AG04449 (cell line): ENCODE data around the gene EVPL.
"Not testable (repeated sequence)": the region's sequence is repeated elsewhere in the genome, so short reads cannot be mapped to it uniquely, and the experiment has no call there.

Experiments
- CTCF ChIA-PET: fragments of 350-600 bp; formaldehyde crosslinking; extraction: SDS; loops from one replicate; lab custom pipeline; 2021; ENCODE audit warnings: antibody characterized with exemption; lab: Yijun Ruan, JAX
- POLR2A ChIA-PET: fragments of 400-600, 350-600 bp; formaldehyde crosslinking; extraction: SDS; loops from one replicate; lab custom pipeline; 2020; ENCODE audit warnings: antibody characterized with exemption, inconsistent platforms; lab: Yijun Ruan, JAX
- DNase-seq: peaks from one replicate; pipeline ENCODE4 v3.0.0-alpha.2; 2010; ENCODE audit warnings: low read depth, low spot score
- H3K4me3 ChIP-seq: 2 replicates; pipeline ENCODE4 v1.5.1; 2011; ENCODE audit warnings: low read depth, mild to moderate bottlenecking, control low read depth, low read length
- CTCF ChIP-seq: IDR thresholded peaks from one replicate; pipeline ENCODE4 v1.5.1; 2011; ENCODE audit warnings: mild to moderate bottlenecking, moderate library complexity, low read length, control low read depth, inconsistent platforms; ENCODE audit not compliant: insufficient read depth; ENCODE audit errors: missing control alignments

Gene EVPL

GRCh38 chr17:76071531-76072147, 44.5 kb upstream of the EVPL start:
- peak overlapping the region; percentile 91 for H3K4me3 ChIP-seq
- TF ChIP-seq CTCF = no peak
- no peak for DNase-seq
- CTCF ChIA-PET = interaction anchor here (1.0 to 1.5 kb wide), 2 partner anchors 57 to 208 kb away, joined by 3 to 4 read pairs; no protein-coding TSS in a partner anchor
- POLR2A ChIA-PET = interaction anchor here (1.0 kb wide), 1 partner anchor 36 kb away, joined by 3 read pairs; no protein-coding TSS in a partner anchor

GRCh38 chr17:76065775-76066174, 38.7 kb upstream of the EVPL start:
- no peak for DNase-seq
- no peak overlapping the region for H3K4me3 ChIP-seq
- TF ChIP-seq CTCF = no peak
- CTCF ChIA-PET = interaction anchor here (0.6 to 1.3 kb wide), 6 partner anchors 15 to 234 kb away, joined by 3 to 6 read pairs (median 4); no protein-coding TSS in a partner anchor
- POLR2A ChIA-PET = interaction anchor here (0.6 to 0.8 kb wide), 2 partner anchors 10 to 44 kb away, joined by 3 read pairs; no protein-coding TSS in a partner anchor

DNA sequence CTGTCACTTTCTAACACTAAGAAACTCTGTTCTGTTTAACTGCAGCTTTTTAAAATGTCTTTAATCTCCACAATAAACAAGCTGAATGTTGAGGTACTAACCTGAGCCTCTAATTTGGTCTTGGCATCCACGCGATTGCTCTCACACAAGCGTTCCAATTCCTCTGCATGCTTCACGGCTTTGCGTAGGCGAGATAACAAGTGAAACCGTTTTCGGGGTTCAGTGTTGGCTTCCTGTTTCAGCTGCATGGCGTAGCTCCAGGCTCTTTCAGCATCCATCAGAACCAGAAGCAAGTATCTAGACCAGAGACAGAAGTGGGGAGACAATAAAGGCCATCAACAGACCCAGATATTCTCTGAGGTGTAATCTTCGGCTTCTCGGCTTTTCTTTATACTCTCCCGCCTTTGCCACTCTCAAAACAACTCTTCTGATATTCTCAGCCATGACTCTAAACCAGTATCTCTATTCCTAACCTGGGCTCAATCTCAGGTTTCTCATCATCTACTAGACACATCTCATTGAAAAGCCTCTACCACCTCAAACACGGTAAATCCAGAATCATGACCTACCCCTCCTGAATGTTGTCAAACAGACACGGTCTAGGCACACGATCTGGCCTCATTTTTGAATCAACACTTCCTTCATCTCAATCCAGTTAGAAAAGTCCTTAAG, 36.9 kb upstream of the EVPL start:
- H3K4me3 ChIP-seq = no peak overlapping the region
- CTCF ChIA-PET = interaction anchor here (0.9 to 1.7 kb wide), 3 partner anchors 8 to 159 kb away, joined by 3 to 7 read pairs (median 5); no protein-coding TSS in a partner anchor
- no peak for TF ChIP-seq CTCF
- POLR2A ChIA-PET = no interaction called here
- no peak for DNase-seq

GRCh38 chr17:76058264-76058663, 31.2 kb upstream of the EVPL start:
- H3K4me3 ChIP-seq, CTCF ChIA-PET, DNase-seq, POLR2A ChIA-PET: not testable (repeated sequence)

DNA sequence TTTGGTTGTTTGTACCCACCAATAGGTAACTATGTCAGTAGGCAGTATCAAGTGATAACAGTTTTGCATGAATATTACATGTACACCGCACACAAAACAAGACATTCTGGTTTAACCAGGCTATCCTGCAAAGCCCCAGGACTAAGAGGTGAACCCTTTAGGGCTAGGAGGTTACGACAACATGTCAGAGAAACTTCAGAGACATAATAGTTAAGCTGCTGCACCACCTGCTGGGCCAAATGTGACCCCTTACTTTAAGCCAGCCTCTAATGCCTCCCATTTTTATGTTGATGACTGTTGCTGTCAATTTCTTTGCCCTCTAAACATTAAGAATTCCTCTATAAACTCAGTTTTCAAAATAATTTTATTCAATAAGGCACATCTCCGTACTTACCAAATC, 29.8 kb upstream of the EVPL start:
- no peak for TF ChIP-seq CTCF
- H3K4me3 ChIP-seq = no peak overlapping the region
- CTCF ChIA-PET = interaction anchor here (1.0 to 1.8 kb wide), 2 partner anchors 38 to 43 kb away, joined by 6 to 9 read pairs; no protein-coding TSS in a partner anchor
- no peak for DNase-seq
- POLR2A ChIA-PET = no interaction called here

DNA sequence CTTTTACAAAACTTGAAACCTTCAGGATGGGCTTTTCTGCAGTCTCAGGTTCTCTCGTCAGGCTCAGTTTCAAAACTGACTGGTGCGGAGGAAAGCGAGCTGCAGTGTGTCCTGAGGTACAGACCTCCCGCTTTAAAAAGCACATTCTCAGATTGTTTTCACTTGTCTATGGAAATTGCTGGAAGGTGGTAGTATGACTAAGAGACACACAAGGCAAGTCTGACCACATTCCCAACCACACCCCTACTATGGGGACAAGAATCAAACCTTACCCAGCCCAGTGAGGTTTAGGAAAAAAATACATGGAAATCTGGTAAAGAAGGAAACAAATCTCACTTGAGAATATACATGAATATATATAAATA, 27.0 kb upstream of the EVPL start:
- no peak for TF ChIP-seq CTCF
- no peak overlapping the region for H3K4me3 ChIP-seq
- CTCF ChIA-PET = interaction anchor here (0.9 to 2.4 kb wide), 5 partner anchors 12 to 226 kb away, joined by 3 to 11 read pairs (median 3); no protein-coding TSS in a partner anchor
- DNase-seq = no peak
- POLR2A ChIA-PET = no interaction called here
